Mucosa of descending colon (tissue), 3 donors: ENCODE measurements around the gene CLHC1. TPM values are rescaled to one million over a fixed set of nuclear protein-coding genes. Genes with fewer than 3 reads are reported as not detected.
"Not testable (repeated sequence)": the region's sequence is repeated elsewhere in the genome, so short reads cannot be mapped to it uniquely, and the experiment has no call there.

Experiments used
- ATAC-seq: fragments of 200-7000 bp; cut with Tn5 transposase; one replicate; pipeline ENCODE4 v1.9.1; 2020; ENCODE audit warnings: mild to moderate bottlenecking, moderate library complexity
- DNase-seq, 3 donors: peaks; one replicate each; pipeline ENCODE4 v3.0.0-alpha.2; 2020
- H3K36me3 ChIP-seq: fragments of 200-600 bp; one replicate; pipeline ENCODE4 v1.8.0; 2021; ENCODE audit warnings: low read depth, mild to moderate bottlenecking
- H3K4me1 ChIP-seq: fragments of 200-600 bp; one replicate; pipeline ENCODE4 v1.8.0; 2021; ENCODE audit warnings: low read depth, mild to moderate bottlenecking
- H3K4me3 ChIP-seq: fragments of 200-600 bp; one replicate; pipeline ENCODE4 v1.8.0; 2021; ENCODE audit warnings: mild to moderate bottlenecking
- H3K9me3 ChIP-seq: fragments of 200-600 bp; one replicate; pipeline ENCODE4 v1.8.0; 2021; ENCODE audit warnings: mild to moderate bottlenecking
- CTCF ChIP-seq: fragments of 200-600 bp; IDR thresholded peaks from one replicate; pipeline ENCODE4 v1.8.0; 2022; ENCODE audit warnings: antibody characterized with exemption, mild to moderate bottlenecking
- intact Hi-C, 2 donors: fragments of 100-400 bp; cut with DNase I in 1 of 2; cut with micrococcal nuclease in 1 of 2; formaldehyde crosslinking; loops; one replicate each; pipeline versions ENCODE4 v1.11.0 to v1.11.1; 2022; cut with DNase I, micrococcal nuclease
- total RNA-seq, 3 donors: library from RNA; stranded (reverse); fragmentation: NEBNext Ultra II Directional in 2 of 3; extraction: Animal tissue kit (Norgen Biotek cat#: 25700) in 2 of 3; gene quantifications; one replicate each; pipeline versions ENCODE4 v1.2.1 to v1.2.4, GENCODE V29; 2021 to 2023
- donor health status: DM: no; HTN: no; CAD: no; lungs with moderate emphysema.
- donor health status: DM: no; HTN: no; CAD: no.
- donor health status: DM: no; HTN: yes; CAD: no.

Gene CLHC1
- total RNA-seq, 3 donors from 2014 or later, result 9.2 to 15.5 (median 13.2) TPM

DNA sequence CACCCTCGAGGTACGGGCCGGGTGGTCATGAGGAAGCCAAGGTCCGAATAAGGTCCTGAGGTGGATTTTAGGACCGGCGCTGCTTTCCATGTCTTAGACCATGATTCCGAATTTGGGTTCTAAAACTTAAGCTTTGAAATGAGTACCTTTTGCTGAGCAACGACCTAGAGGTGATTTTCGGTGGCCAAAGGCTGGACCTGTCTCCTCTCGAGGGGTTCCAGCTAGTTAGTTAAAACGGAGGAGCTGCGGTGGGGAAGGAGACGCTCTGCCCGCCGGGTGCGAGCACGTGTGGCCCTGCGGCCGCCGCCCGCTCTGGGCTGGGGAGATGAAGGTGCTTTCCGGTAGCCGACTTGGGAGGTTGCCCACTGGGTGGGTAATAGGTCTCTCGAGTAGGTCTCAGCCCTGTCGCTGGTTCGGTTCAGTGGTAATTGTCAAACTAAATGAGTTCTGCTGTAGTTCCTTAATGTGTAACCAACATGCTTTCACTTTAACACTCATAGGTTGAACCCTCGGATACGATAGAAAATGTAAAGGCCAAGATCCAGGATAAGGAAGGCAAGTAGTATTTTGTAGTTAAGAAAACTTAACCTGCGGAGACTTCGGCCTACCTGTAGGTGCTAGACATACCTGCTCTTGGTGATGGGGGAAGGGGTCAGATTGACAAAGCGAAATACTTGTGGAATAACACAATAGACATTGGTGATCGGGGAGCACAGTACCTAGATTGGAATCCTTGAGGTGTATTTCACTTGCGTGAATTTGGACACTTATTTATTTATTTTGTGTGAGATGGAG, 967 bp upstream of the CLHC1 start:
- H3K36me3 ChIP-seq, result peaks cover 3% of the 10 kb centered on the region
- H3K4me3 ChIP-seq, result peak overlapping the region; percentile 99
- no peak for TF ChIP-seq CTCF
- no peaks in the 10 kb centered on the region for H3K9me3 ChIP-seq
- DNase-seq (peak; percentile 70 to 71 (median 70)), ATAC-seq (peak; percentile 39)
- peaks cover 14% of the 10 kb centered on the region for H3K4me1 ChIP-seq
- intact Hi-C loops, result no loop called here

GRCh38 chr2:55231546-55232083, 478 bp downstream of the CLHC1 start:
- DNase-seq, result no peak

GRCh38 chr2:55230551-55230950, 1.5 kb downstream of the CLHC1 start:
- H3K4me3 ChIP-seq, result no peak overlapping the region
- H3K4me1 ChIP-seq, result peaks cover 14% of the 10 kb centered on the region
- no peak for TF ChIP-seq CTCF
- H3K9me3 ChIP-seq, result no peaks in the 10 kb centered on the region
- ATAC-seq (no peak), DNase-seq (no peak)
- intact Hi-C loops, result no loop called here
- H3K36me3 ChIP-seq, result peaks cover 3% of the 10 kb centered on the region

More at GRCh38 chr2:55231546-55232083, 478 bp downstream of the CLHC1 start:
- Histone ChIP-seq H3K9me3 (no peaks in the 10 kb centered on the region), H3K36me3 (peaks cover 3% of the 10 kb centered on the region), H3K4me1 (peaks cover 14% of the 10 kb centered on the region), H3K4me3 (peak overlapping the region; percentile 99)
- intact Hi-C loops, result no loop called here
- peak; percentile 26 for ATAC-seq
- TF ChIP-seq CTCF, result no peak

DNA sequence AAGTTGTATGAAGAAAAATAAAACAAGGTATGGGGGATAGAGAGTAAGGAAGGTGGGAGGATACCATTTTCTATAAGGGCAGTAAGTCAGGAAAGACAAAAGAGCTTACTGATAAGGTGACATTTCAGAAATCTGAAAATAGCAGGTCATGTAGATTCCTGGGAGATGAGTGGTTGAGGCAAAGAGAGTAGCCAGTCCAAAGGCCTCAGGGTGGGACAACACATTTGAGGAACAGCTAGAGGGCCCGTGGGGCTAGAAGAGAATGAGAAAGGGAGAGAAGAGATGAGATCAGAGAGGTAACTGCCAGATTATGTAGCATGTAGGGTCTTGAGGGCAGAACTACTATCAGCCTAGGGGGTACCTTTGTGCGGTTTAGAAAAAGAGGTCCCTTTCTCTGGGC, 2.9 kb downstream of the CLHC1 start:
- DNase-seq, result no peak
- intact Hi-C loops, result no loop called here
- Histone ChIP-seq H3K4me1 (peaks cover 10% of the 10 kb centered on the region), H3K4me3 (no peak overlapping the region), H3K36me3 (peaks cover 3% of the 10 kb centered on the region), H3K9me3 (no peaks in the 10 kb centered on the region)
- no peak for TF ChIP-seq CTCF
- no peak for ATAC-seq

DNA sequence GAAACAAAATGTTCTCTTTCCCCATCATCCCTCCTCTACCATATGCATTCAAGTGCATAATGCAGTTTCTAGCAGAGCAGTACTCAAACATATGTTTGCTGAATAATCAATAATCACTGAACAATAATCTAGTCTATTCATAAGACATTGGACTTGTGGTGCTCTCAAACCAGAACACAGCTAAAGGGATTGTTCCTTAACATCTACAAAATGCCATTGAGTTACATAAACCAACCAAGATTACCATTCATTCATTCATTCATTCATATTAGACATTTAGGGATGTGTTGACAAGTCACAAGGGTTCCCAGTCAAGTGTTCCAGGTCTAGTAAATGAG, 3.9 kb downstream of the CLHC1 start:
- intact Hi-C loops, result no loop called here
- no peak for ATAC-seq
- no peak for TF ChIP-seq CTCF

DNA sequence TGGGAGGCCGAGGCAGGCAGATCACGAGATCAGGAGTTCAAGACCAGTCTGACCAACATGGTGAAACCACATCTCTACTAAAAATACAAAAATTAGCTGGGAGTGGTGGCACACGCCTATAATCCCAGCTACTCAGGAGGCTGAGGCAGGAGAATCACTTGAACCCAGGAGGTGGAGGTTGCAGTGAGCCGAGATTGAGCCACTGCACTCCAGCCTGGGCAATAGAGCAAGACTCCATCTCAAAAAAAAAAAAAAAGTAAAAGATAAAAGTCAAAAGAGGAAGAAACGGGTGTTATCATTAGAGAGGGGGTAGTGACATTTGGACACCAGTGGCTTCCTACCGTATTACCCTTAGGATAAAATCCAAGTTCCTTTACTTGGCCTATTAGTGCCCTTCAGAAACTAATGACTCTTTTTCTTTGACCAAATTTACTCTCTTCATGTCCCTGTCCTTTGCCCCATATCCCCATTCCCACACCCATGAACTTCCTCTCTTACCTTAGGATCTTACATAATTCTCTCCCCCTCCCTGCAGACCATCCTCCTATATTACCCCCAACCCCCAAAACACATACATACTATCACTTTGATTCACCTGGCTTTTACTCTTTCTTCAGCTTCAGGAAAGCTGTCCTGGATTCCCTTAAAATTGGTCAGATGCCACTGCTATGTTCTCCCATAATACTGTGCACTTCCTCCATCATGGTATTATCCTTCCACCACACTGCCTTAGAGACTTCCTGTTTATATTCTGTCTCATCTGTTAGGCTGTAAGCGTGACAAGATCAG, 4.5 kb downstream of the CLHC1 start:
- H3K4me3 ChIP-seq, H3K9me3 ChIP-seq, H3K4me1 ChIP-seq, ATAC-seq, H3K36me3 ChIP-seq, intact Hi-C loops, DNase-seq: not testable (repeated sequence)

More for the DNA sequence above, 3.9 kb downstream of the CLHC1 start:
- Histone ChIP-seq H3K4me1 (peaks cover under 1% of the 10 kb centered on the region), H3K36me3 (no peaks in the 10 kb centered on the region), H3K4me3 (no peak overlapping the region), H3K9me3 (no peaks in the 10 kb centered on the region)
- no peak for DNase-seq
